ENCODE measurements around the gene PDCL3. TPM values are rescaled to one million over a fixed set of nuclear protein-coding genes. Genes with fewer than 3 reads are reported as not detected.

The PDCL3 gene
- total RNA-seq, 1 donor from 2014 or later = 27.9 TPM

DNA sequence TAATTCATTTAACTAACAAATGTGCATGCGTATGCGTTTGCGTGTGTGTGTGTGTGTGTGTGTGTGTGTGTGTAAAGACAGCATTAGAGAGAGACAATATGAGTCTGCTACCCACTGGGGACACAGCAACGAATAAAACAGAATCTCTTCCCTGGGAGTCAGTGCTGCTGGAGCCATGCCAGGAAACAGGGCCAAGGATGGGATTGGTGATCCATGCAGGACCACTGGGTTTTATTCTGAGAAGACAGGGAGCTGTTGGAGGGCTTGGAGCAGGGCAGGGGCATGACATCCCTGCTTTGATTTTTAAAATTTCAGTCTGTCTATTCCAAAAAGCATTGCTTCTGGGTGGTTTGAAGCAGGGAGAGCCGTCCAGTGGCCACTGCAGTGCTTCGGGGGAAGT lies 62.9 kb downstream of the PDCL3 start:
- ATAC-seq (ENCODE audit: poor library complexity) (no peak), DNase-seq (no peak)
- intact Hi-C loops (cut with DNase I) = no loop called here

Other genes starting within 250 kb of the PDCL3 start
- gene LONRF2, start 240.5 kb upstream of the PDCL3 start, total RNA-seq = 14.6 TPM
- gene CHST10, start 145.3 kb upstream of the PDCL3 start, total RNA-seq = 11.7 TPM
- not detected for gene NMS, start 92.5 kb upstream of the PDCL3 start, total RNA-seq